OCI-LY1 (cell line): Measurements from ENCODE around the gene PTPRU.

Experiments used
- H2AFZ ChIP-seq: fragments of 200-600 bp; sonication (generic), shearing (Covaris generic); 2 replicates; pipeline ENCODE4 v1.6.0; 2014; ENCODE audit warnings: antibody characterized with exemption, mild to moderate bottlenecking, low read length
- H3F3A ChIP-seq: fragments of 200-600 bp; sonication (generic), shearing (Covaris generic); 2 replicates; pipeline ENCODE4 v1.6.0; 2014; ENCODE audit warnings: mild to moderate bottlenecking, antibody characterized with exemption, low read length, moderate library complexity; ENCODE audit not compliant: insufficient read depth
- H3K27ac ChIP-seq: fragments of 200-600 bp; sonication (generic); 2 replicates; pipeline ENCODE4 v1.5.1; 2014; ENCODE audit warnings: low read length, mixed run types, mild to moderate bottlenecking, low read depth; ENCODE audit not compliant: poor library complexity, severe bottlenecking
- H3K27me3 ChIP-seq: fragments of 200-600 bp; sonication (generic); 2 replicates; pipeline ENCODE4 v1.6.0; 2014; ENCODE audit warnings: antibody characterized with exemption, mild to moderate bottlenecking, low read length, moderate library complexity; ENCODE audit not compliant: insufficient read depth
- H3K36me3 ChIP-seq: fragments of 200-600 bp; sonication (generic); 2 replicates; pipeline ENCODE4 v1.6.1; 2014; ENCODE audit warnings: mild to moderate bottlenecking, antibody characterized with exemption, low read length, moderate library complexity, mixed read lengths; ENCODE audit not compliant: insufficient read depth
- H3K4me1 ChIP-seq: fragments of 200-600 bp; sonication (generic); 2 replicates; pipeline ENCODE4 v1.5.1; 2014; ENCODE audit warnings: mild to moderate bottlenecking, low read length, moderate library complexity; ENCODE audit not compliant: insufficient read depth, severe bottlenecking
- H3K4me2 ChIP-seq: fragments of 200-600 bp; sonication (generic), shearing (Covaris generic); 2 replicates; pipeline ENCODE4 v1.6.1; 2014; ENCODE audit warnings: low read length
- H3K4me3 ChIP-seq: fragments of 200-600 bp; sonication (generic); 2 replicates; pipeline ENCODE4 v1.5.1; 2014; ENCODE audit warnings: low read length, low read depth, mild to moderate bottlenecking, mixed read lengths; ENCODE audit not compliant: poor library complexity, severe bottlenecking
- H3K79me2 ChIP-seq: fragments of 200-600 bp; shearing (Covaris generic); 2 replicates; pipeline ENCODE4 v1.6.1; 2016; ENCODE audit warnings: mixed run types, low read length, mixed read lengths; ENCODE audit not compliant: insufficient read depth
- H3K9ac ChIP-seq: fragments of 200-600 bp; sonication (generic), shearing (Covaris generic); 2 replicates; pipeline ENCODE4 v1.6.1; 2014; ENCODE audit warnings: mild to moderate bottlenecking, low read length, mixed read lengths
- H3K9me2 ChIP-seq: fragments of 200-600 bp; sonication (generic), shearing (Covaris generic); 2 replicates; pipeline ENCODE4 v1.6.1; 2014; ENCODE audit warnings: low read depth, mild to moderate bottlenecking, low read length, mixed read lengths
- H3K9me3 ChIP-seq: fragments of 200-600 bp; shearing (Covaris generic); 2 replicates; pipeline ENCODE4 v1.6.1; 2014; ENCODE audit warnings: low read length, mixed read lengths
- H4K20me1 ChIP-seq: fragments of 200-600 bp; sonication (generic), shearing (Covaris generic); 2 replicates; pipeline ENCODE4 v1.6.0; 2016; ENCODE audit warnings: mild to moderate bottlenecking, low read length; ENCODE audit not compliant: insufficient read depth
- CTCF ChIP-seq: fragments of 200-600 bp; sonication (generic), shearing (Covaris generic); IDR thresholded peaks from 2 replicates; pipeline ENCODE4 v1.5.1; 2017; ENCODE audit warnings: mild to moderate bottlenecking, antibody characterized with exemption, low read length, moderate library complexity, mixed read lengths
- EZH2 ChIP-seq: fragments of 200-600 bp; sonication (generic), shearing (Covaris generic); IDR thresholded peaks from 2 replicates; pipeline ENCODE4 v1.8.0; 2017; ENCODE audit warnings: borderline replicate concordance, mixed run types, mild to moderate bottlenecking, antibody characterized with exemption, low read length, moderate library complexity, mixed read lengths

PTPRU gene

GRCh38 chr1:29282135-29282923 is 46.0 kb downstream of the PTPRU start:
- H3K79me2 ChIP-seq, result no peaks in the 10 kb centered on the region
- H4K20me1 ChIP-seq, result no peaks in the 10 kb centered on the region
- no peaks in the 10 kb centered on the region for H3F3A ChIP-seq
- no peaks in the 10 kb centered on the region for H3K36me3 ChIP-seq
- H3K27me3 ChIP-seq, result no peaks in the 10 kb centered on the region
- no peaks in the 10 kb centered on the region for H3K9me3 ChIP-seq
- H3K4me2 ChIP-seq, result no peak overlapping the region
- TF ChIP-seq EZH2, result no peak
- no peak for TF ChIP-seq CTCF
- H3K27ac ChIP-seq, result no peak overlapping the region
- no peak overlapping the region for H3K4me3 ChIP-seq
- H3K4me1 ChIP-seq, result no peaks in the 10 kb centered on the region
- H3K9me2 ChIP-seq, result no peaks in the 10 kb centered on the region
- H3K9ac ChIP-seq, result no peak overlapping the region
- no peak overlapping the region for H2AFZ ChIP-seq

- peak overlapping the region; percentile 26; the same call in 1 of the 2 replicates for H3K4me2 ChIP-seq
- TF ChIP-seq CTCF (no peak), EZH2 (no peak)
- no peak overlapping the region for H2AFZ ChIP-seq
- H3K4me3 ChIP-seq, result no peak overlapping the region
- H3K79me2 ChIP-seq, result no peaks in the 10 kb centered on the region
- H3K9ac ChIP-seq, result no peak overlapping the region
- no peak overlapping the region for H3K27ac ChIP-seq
- H3K4me1 ChIP-seq, result no peaks in the 10 kb centered on the region
- no peaks in the 10 kb centered on the region for H3K36me3 ChIP-seq
- no peaks in the 10 kb centered on the region for H3K27me3 ChIP-seq
- no peaks in the 10 kb centered on the region for H4K20me1 ChIP-seq
- no peaks in the 10 kb centered on the region for H3F3A ChIP-seq
- H3K9me2 ChIP-seq, result no peaks in the 10 kb centered on the region
- no peaks in the 10 kb centered on the region for H3K9me3 ChIP-seq
Measured at GRCh38 chr1:29282924-29283803, 46.8 kb downstream of the PTPRU start.

GRCh38 chr1:29283804-29284195 is 47.5 kb downstream of the PTPRU start:
- Histone ChIP-seq H3K9me2 (no peaks in the 10 kb centered on the region), H3K9me3 (no peaks in the 10 kb centered on the region), H3K27me3 (no peaks in the 10 kb centered on the region), H3K27ac (no peak overlapping the region), H4K20me1 (no peaks in the 10 kb centered on the region), H3F3A (no peaks in the 10 kb centered on the region), H3K4me3 (no peak overlapping the region), H2AFZ (no peak overlapping the region), H3K9ac (no peak overlapping the region), H3K4me1 (no peaks in the 10 kb centered on the region), H3K36me3 (no peaks in the 10 kb centered on the region), H3K4me2 (peak overlapping the region; percentile 26; the same call in 1 of the 2 replicates), H3K79me2 (no peaks in the 10 kb centered on the region)
- TF ChIP-seq EZH2 (no peak), CTCF (no peak)
